NB4 (cell line): ENCODE results near the gene GRB2.
"Not testable (repeated sequence)": the region's sequence is repeated elsewhere in the genome, so short reads cannot be mapped to it uniquely, and the experiment has no call there.

ENCODE experiments used
- DNase-seq: peaks from one replicate; pipeline ENCODE4 v3.0.0; 2010; ENCODE audit warnings: low read depth
- H3K4me3 ChIP-seq: one replicate; pipeline ENCODE4 v1.5.1; 2011; ENCODE audit warnings: mild to moderate bottlenecking, low read depth, low read length, moderate library complexity
- MAX ChIP-seq: IDR thresholded peaks from 2 replicates; pipeline ENCODE4 v1.6.1; 2011; ENCODE audit warnings: low read depth, low read length
- MYC ChIP-seq: IDR thresholded peaks from 2 replicates; pipeline ENCODE4 v1.6.1; 2011; ENCODE audit warnings: low read depth, low read length
- POLR2A ChIP-seq: IDR thresholded peaks from 2 replicates; pipeline ENCODE4 v1.6.1; 2011; ENCODE audit warnings: mild to moderate bottlenecking; ENCODE audit not compliant: insufficient read length; ENCODE audit errors: extremely low read depth
- TF ChIP-seq, protein P1 (sequence below): IDR thresholded peaks from one replicate; pipeline ENCODE4 v1.5.1; 2012; ENCODE audit warnings: low read depth, low read length

GRB2 gene

GRCh38 chr17:75405365-75406221, at the start of gene GRB2:
Gene GRB2 (minus strand): TSS chr17:75405678. CDS start chr17:75393628, 12,050 bp downstream.
- TF ChIP-seq, protein P1, sequence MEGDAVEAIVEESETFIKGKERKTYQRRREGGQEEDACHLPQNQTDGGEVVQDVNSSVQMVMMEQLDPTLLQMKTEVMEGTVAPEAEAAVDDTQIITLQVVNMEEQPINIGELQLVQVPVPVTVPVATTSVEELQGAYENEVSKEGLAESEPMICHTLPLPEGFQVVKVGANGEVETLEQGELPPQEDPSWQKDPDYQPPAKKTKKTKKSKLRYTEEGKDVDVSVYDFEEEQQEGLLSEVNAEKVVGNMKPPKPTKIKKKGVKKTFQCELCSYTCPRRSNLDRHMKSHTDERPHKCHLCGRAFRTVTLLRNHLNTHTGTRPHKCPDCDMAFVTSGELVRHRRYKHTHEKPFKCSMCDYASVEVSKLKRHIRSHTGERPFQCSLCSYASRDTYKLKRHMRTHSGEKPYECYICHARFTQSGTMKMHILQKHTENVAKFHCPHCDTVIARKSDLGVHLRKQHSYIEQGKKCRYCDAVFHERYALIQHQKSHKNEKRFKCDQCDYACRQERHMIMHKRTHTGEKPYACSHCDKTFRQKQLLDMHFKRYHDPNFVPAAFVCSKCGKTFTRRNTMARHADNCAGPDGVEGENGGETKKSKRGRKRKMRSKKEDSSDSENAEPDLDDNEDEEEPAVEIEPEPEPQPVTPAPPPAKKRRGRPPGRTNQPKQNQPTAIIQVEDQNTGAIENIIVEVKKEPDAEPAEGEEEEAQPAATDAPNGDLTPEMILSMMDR: no peak
- TF ChIP-seq MYC (no peak; the same call in 1 of the 2 replicates), MAX (no peak), POLR2A (peak; percentile 80)
- H3K4me3 ChIP-seq: peak within 1 kb of the TSS; percentile 82
- DNase-seq: peak; percentile 95

DNA sequence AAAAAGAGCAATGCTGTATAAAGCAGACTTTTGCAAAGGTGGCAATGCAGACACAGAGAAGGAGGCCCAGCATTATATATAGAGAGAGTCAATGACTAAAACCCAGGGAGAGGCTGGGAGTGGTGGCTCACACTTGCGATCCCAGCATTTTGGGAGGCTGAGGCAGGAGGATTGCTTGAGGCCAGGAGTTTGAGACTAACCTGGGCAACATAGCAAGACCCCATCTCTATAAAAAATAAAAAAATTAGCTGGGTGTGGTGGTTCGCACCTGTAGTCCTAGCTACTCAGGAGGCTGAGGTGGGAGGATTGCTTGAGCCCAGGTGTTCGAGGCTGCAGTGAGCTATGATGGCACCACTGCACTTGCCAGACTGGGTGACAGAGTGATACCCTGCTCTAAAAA, 49.2 kb upstream of the GRB2 start:
- DNase-seq, H3K4me3 ChIP-seq: not testable (repeated sequence)

DNA sequence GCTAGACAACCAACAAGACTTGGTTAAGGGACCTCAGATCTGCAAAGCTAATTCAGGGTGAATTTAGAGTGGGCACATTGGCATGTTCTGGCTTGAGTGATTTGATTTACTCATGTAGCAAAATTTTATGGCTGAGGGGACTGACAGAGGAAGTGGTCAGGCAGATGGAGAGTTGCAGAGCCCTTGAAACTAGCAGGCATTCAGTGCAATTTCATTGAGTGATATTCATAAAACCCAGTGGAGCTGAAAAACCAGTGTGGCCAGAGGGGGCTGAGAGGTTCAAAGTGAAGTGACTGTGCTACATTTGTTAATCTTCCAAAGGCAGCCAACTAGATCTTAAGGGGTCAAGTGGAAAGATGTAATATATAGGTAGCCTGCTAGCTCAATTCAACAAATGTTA, 48.7 kb upstream of the GRB2 start:
- peak; percentile 72 for DNase-seq
- TF ChIP-seq MAX: no peak
- TF ChIP-seq, protein P1: no peak
- TF ChIP-seq POLR2A: no peak
- TF ChIP-seq MYC: no peak
- no peak overlapping the region for H3K4me3 ChIP-seq

- H3K4me3 ChIP-seq: no peak overlapping the region
- TF ChIP-seq MAX (no peak), POLR2A (no peak)
- TF ChIP-seq, protein P1: no peak
- no peak for DNase-seq
Measured at GRCh38 chr17:75450270-75450669, 44.8 kb upstream of the GRB2 start.

- TF ChIP-seq POLR2A: no peak
- TF ChIP-seq MYC: no peak
- TF ChIP-seq MAX: no peak
- TF ChIP-seq, protein P1: no peak
- no peak for DNase-seq
- no peak overlapping the region for H3K4me3 ChIP-seq
Measured at GRCh38 chr17:75447951-75448856, 42.7 kb upstream of the GRB2 start.

DNA sequence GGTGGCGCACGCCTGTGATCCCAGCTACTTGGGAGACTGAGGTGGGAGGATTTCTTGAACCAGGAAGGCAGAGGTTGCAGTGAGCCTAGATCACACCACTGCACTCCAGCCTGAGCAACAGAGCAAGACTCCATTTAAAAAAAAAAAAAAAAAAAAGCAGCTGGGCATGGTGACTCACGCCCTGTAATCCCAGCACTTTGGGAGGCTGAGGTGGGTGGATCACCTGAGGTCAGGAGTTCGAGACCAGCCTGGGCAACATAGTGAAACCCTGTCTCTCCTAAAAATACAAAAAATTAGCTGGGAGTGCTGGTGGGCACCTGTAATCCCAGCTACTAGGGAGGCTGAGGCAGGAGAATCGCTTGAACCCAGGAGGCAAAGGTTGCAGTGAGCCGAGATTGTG, 40.4 kb upstream of the GRB2 start:
- not testable (repeated sequence) for H3K4me3 ChIP-seq, DNase-seq

- DNase-seq: no peak
- H3K4me3 ChIP-seq: no peak overlapping the region
- TF ChIP-seq, protein P1: no peak
- TF ChIP-seq POLR2A (no peak), MAX (no peak), MYC (no peak)
Measured at GRCh38 chr17:75445296-75445695, 39.8 kb upstream of the GRB2 start.
